Stimulated activated naive CD4-positive, alpha-beta T cell (primary cell): ENCODE measurements around the gene PRSS36.
"Not testable (repeated sequence)": the region's sequence is repeated elsewhere in the genome, so short reads cannot be mapped to it uniquely, and the experiment has no call there.

Source experiments
- DNase-seq, 6 experiments: peaks; one replicate each; lab custom pipeline; 2025; lab: John Stamatoyannopoulos, UW

PRSS36 gene

GRCh38 chr16:31100876-31101641, 48.8 kb downstream of the PRSS36 start:
- not testable (repeated sequence) for DNase-seq

- no peak for DNase-seq
Observed at GRCh38 chr16:31099860-31100638, 49.8 kb downstream of the PRSS36 start.

- DNase-seq = peak; percentile 79 to 96 (median 86)
Observed at GRCh38 chr16:31094424-31095120, 55.3 kb downstream of the PRSS36 start, which contains the start of gene VKORC1. Gene VKORC1, minus strand, starts transcription at chr16:31094797. Its CDS starts 68 bp downstream, at chr16:31094729.

- peak in 1 of 6 experiments; percentile 50 for DNase-seq
Observed at GRCh38 chr16:31094088-31094423, 55.8 kb downstream of the PRSS36 start.

GRCh38 chr16:31093132-31093703, 56.6 kb downstream of the PRSS36 start:
- peak in 1 of 6 experiments; percentile 5 for DNase-seq

GRCh38 chr16:31092330-31092729, 57.5 kb downstream of the PRSS36 start:
- DNase-seq = no peak

- DNase-seq = no peak
Observed at GRCh38 chr16:31090540-31090939, 59.3 kb downstream of the PRSS36 start.

GRCh38 chr16:31089199-31089598, 60.7 kb downstream of the PRSS36 start:
- DNase-seq = no peak
